HUES48 (cell line): Measurements from ENCODE around the gene EXOC2.

Experiments
- H3K27ac ChIP-seq: one replicate; pipeline ENCODE4 v1.7.0; 2013; ENCODE audit warnings: low read depth, low read length, inconsistent platforms
- H3K27me3 ChIP-seq: 2 replicates; pipeline ENCODE4 v1.6.1; 2013; ENCODE audit warnings: mild to moderate bottlenecking, low read length; ENCODE audit not compliant: control insufficient read depth, insufficient read depth
- H3K36me3 ChIP-seq: 2 replicates; pipeline ENCODE4 v1.6.1; 2013; ENCODE audit warnings: low read length; ENCODE audit not compliant: control insufficient read depth, insufficient read depth
- H3K4me1 ChIP-seq: 2 replicates; pipeline ENCODE4 v1.6.1; 2013; ENCODE audit warnings: mild to moderate bottlenecking, low read length; ENCODE audit not compliant: control insufficient read depth, insufficient read depth
- H3K4me3 ChIP-seq: 2 replicates; pipeline ENCODE4 v1.5.1; 2013; ENCODE audit warnings: mild to moderate bottlenecking, low read depth, low read length
- H3K9ac ChIP-seq: 2 replicates; pipeline ENCODE4 v1.6.1; 2013; ENCODE audit warnings: mild to moderate bottlenecking, low read depth, low read length, moderate library complexity
- H3K9me3 ChIP-seq: 2 replicates; pipeline ENCODE4 v1.6.1; 2013; ENCODE audit warnings: low read length; ENCODE audit not compliant: control insufficient read depth, insufficient read depth

The EXOC2 gene

GRCh38 chr6:656460-657252 lies 36.3 kb downstream of the EXOC2 start, which contains the start of gene HUS1B:
HUS1B (minus strand) TSS chr6:657100; CDS start chr6:656944, 156 bp downstream.
- Histone ChIP-seq H3K36me3 (peaks cover 7% of the 10 kb centered on the region), H3K9me3 (no peaks in the 10 kb centered on the region), H3K4me3 (no peak within 1 kb of the TSS), H3K9ac (no peak within 1 kb of the TSS), H3K4me1 (peaks cover 60% of the 10 kb centered on the region), H3K27ac (peak within 1 kb of the TSS; percentile 5), H3K27me3 (no peaks in the 10 kb centered on the region)

- H3K4me1 ChIP-seq: peaks cover 56% of the 10 kb centered on the region
- no peak overlapping the region for H3K4me3 ChIP-seq
- H3K27ac ChIP-seq: no peak overlapping the region
- no peak overlapping the region for H3K9ac ChIP-seq
- peaks cover 7% of the 10 kb centered on the region for H3K36me3 ChIP-seq
- H3K9me3 ChIP-seq: no peaks in the 10 kb centered on the region
- H3K27me3 ChIP-seq: no peaks in the 10 kb centered on the region
These were observed 38.8 kb downstream of the EXOC2 start for GRCh38 chr6:654136-654535.

DNA sequence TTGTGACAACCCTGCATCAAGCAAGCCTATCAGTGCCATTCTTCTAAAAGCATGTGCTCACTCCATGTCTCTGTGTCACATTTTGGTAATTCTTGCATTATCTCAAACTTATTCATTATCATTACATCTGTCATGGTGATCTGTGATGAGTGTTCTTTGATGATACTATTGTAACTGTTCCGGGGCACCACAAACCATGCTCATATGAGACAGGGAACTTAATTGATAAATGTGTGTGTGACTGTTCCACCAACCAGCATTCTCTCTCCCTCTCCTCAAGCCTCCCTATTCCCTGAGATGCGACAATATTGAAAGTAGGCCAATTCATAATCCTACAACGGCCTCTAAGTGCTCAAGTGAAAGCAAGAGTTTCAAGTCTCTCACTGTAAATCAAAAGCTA lies 40.1 kb downstream of the EXOC2 start:
- Histone ChIP-seq H3K36me3 (peaks cover 7% of the 10 kb centered on the region), H3K4me1 (peaks cover 51% of the 10 kb centered on the region)

GRCh38 chr6:650098-650497 lies 42.8 kb downstream of the EXOC2 start:
- peak overlapping the region; percentile 17; the same call in 1 of the 2 replicates for H3K4me3 ChIP-seq
- peaks cover 51% of the 10 kb centered on the region for H3K4me1 ChIP-seq
- no peaks in the 10 kb centered on the region for H3K9me3 ChIP-seq
- H3K9ac ChIP-seq: no peak overlapping the region; the same call in 1 of the 2 replicates
- H3K36me3 ChIP-seq: no peaks in the 10 kb centered on the region
- H3K27ac ChIP-seq: peak overlapping the region; percentile 31
- H3K27me3 ChIP-seq: no peaks in the 10 kb centered on the region

More for the DNA sequence above, 40.1 kb downstream of the EXOC2 start:
- Histone ChIP-seq H3K4me3 (no peak overlapping the region), H3K9ac (no peak overlapping the region), H3K27ac (no peak overlapping the region), H3K9me3 (no peaks in the 10 kb centered on the region), H3K27me3 (no peaks in the 10 kb centered on the region)

DNA sequence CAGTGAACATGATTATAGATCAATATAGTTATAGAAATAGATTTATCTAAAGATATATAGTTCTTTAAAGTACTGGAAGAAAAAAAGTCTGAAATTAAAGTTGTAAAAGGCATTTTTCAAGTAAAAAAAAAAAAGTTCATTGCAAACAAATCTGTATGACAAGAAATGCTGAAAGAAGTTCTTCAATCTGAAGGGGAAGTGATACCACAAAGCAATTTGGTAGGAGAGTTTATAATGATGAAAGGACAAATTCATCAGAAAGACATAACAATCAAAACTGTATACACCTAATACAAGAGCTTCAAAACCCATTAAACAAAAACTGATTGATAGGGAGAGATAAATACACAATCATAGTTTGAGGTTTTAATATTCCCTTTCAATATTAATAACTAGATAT lies 50.1 kb downstream of the EXOC2 start:
- Histone ChIP-seq H3K4me3 (no peak overlapping the region), H3K27me3 (no peaks in the 10 kb centered on the region), H3K36me3 (no peaks in the 10 kb centered on the region), H3K4me1 (peaks cover 39% of the 10 kb centered on the region), H3K9ac (no peak overlapping the region), H3K27ac (no peak overlapping the region), H3K9me3 (no peaks in the 10 kb centered on the region)

DNA sequence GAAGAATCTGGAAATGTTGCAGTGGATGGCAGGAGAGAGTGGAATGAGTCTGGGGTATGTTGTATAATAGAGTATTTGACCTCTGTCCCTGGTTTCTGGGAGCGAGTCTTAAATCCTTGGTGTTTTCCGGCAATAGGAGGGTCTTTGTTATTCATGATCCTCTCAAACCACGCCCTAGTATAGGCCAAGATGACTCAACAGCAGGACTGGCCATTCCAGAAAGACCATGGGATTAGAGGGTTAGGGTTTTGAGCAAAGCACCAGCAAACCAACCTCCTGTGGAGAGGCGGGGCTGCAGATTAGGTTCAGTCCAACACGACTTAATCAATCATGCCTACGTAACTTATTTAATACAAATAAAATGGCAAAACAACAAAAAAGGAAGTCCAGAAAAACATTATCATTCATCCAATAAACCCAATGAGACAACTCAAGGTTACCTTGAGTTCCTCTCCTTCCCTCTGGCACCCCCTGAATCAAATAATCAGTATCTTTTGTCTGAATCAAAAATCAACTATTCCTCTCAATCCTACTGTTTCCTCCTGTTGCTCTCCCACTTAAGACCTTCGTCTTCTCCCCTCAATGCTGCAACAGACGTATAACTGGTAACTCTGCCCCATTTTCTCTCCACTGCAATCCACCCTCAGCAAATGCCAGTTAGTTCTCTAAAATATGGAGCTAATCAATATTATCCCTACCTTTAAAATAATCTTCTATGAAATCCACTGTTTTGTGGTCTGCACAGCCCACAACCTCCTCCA lies 51.5 kb downstream of the EXOC2 start:
- peaks cover 28% of the 10 kb centered on the region for H3K4me1 ChIP-seq

DNA sequence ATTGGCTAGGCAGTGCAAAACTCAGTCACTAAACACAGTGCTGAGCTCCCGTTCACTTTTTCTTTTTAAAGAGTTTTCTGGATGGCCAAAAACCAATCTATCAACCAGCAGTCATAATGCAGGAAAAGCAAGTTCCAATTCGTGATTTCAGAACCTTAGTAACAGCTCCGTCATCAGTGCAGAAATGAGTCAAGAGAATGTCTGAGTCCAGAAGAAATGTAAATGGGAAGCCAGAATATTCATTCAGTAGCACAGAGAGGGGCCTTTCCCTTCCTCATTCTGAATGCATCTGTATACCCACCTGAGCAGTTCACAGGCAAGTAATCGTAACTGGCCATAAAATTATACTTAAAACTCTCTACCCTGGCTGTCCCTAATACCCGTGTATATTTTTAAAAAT lies 56.5 kb downstream of the EXOC2 start:
- no peaks in the 10 kb centered on the region for H3K27me3 ChIP-seq
- H3K4me1 ChIP-seq: peaks cover 9% of the 10 kb centered on the region
- H3K27ac ChIP-seq: no peak overlapping the region
- no peaks in the 10 kb centered on the region for H3K9me3 ChIP-seq
- H3K36me3 ChIP-seq: peaks cover 38% of the 10 kb centered on the region
- no peak overlapping the region for H3K4me3 ChIP-seq
- H3K9ac ChIP-seq: no peak overlapping the region

More for the DNA sequence above, 51.5 kb downstream of the EXOC2 start:
- Histone ChIP-seq H3K27ac (no peak overlapping the region), H3K36me3 (peaks cover 9% of the 10 kb centered on the region), H3K9ac (no peak overlapping the region), H3K27me3 (no peaks in the 10 kb centered on the region), H3K4me3 (no peak overlapping the region), H3K9me3 (no peaks in the 10 kb centered on the region)

GRCh38 chr6:635233-635632 lies 57.7 kb downstream of the EXOC2 start:
- Histone ChIP-seq H3K27me3 (no peaks in the 10 kb centered on the region), H3K9me3 (no peaks in the 10 kb centered on the region), H3K9ac (no peak overlapping the region), H3K36me3 (peaks cover 46% of the 10 kb centered on the region), H3K4me1 (peaks cover 3% of the 10 kb centered on the region; the same call in 1 of the 2 replicates), H3K4me3 (no peak overlapping the region), H3K27ac (no peak overlapping the region)

DNA sequence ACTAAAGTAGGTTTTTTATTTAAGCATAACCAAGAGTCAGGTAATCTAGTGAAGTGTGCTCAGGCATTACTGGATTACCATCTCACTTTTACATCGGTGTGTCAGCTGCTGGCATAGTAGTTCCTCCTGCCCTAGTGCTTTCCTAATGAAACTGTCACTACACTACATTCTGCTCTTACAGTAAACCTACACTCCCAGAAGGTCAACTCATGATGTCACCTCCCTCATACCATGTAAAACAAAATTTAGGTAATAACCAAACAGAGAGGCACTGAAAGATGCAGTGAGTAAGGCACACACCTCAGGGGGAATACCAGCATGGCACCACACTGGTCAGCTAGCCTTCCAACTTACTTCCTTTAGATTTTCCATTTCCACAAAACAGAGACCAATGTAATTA lies 59.3 kb downstream of the EXOC2 start:
- H3K9ac ChIP-seq: no peak overlapping the region
- no peaks in the 10 kb centered on the region for H3K9me3 ChIP-seq
- H3K4me3 ChIP-seq: no peak overlapping the region
- H3K27ac ChIP-seq: no peak overlapping the region
- no peaks in the 10 kb centered on the region for H3K27me3 ChIP-seq
- peaks cover 3% of the 10 kb centered on the region; the same call in 1 of the 2 replicates for H3K4me1 ChIP-seq
- H3K36me3 ChIP-seq: peaks cover 57% of the 10 kb centered on the region

GRCh38 chr6:628766-629165 lies 64.2 kb downstream of the EXOC2 start:
- Histone ChIP-seq H3K9ac (no peak overlapping the region), H3K27ac (no peak overlapping the region), H3K36me3 (peaks cover 40% of the 10 kb centered on the region), H3K9me3 (no peaks in the 10 kb centered on the region), H3K4me3 (no peak overlapping the region), H3K27me3 (no peaks in the 10 kb centered on the region), H3K4me1 (peaks cover 30% of the 10 kb centered on the region)

- Histone ChIP-seq H3K4me3 (no peak overlapping the region), H3K36me3 (peaks cover 33% of the 10 kb centered on the region; the same call in 1 of the 2 replicates), H3K27ac (no peak overlapping the region), H3K4me1 (peaks cover 30% of the 10 kb centered on the region), H3K9me3 (no peaks in the 10 kb centered on the region), H3K9ac (no peak overlapping the region), H3K27me3 (no peaks in the 10 kb centered on the region)
These were observed 66.7 kb downstream of the EXOC2 start for GRCh38 chr6:626236-626635.
